Loucy (cell line): ENCODE measurements around the gene GPR156.

ENCODE experiments used
- H2AFZ ChIP-seq: fragments of 200-600 bp; sonication (generic); 2 replicates; pipeline ENCODE4 v1.6.0; 2016; ENCODE audit warnings: antibody characterized with exemption, mild to moderate bottlenecking, low read length, moderate library complexity
- H3F3A ChIP-seq: fragments of 200-600 bp; 2 replicates; pipeline ENCODE4 v1.6.0; 2016; ENCODE audit warnings: antibody characterized with exemption, low read depth, mild to moderate bottlenecking
- H3K27me3 ChIP-seq: fragments of 200-600 bp; sonication (generic); 2 replicates; pipeline ENCODE4 v1.6.1; 2014; ENCODE audit warnings: low read length, mild to moderate bottlenecking; ENCODE audit not compliant: insufficient read depth, poor library complexity, severe bottlenecking
- H3K36me3 ChIP-seq: fragments of 200-600 bp; sonication (generic); 2 replicates; pipeline ENCODE4 v1.6.1; 2016; ENCODE audit warnings: low read length; ENCODE audit not compliant: insufficient read depth
- H3K4me1 ChIP-seq: fragments of 200-600 bp; sonication (generic); 2 replicates; pipeline ENCODE4 v1.5.1; 2014; ENCODE audit warnings: low read length, mild to moderate bottlenecking; ENCODE audit not compliant: insufficient read depth, poor library complexity, severe bottlenecking
- H3K4me2 ChIP-seq: fragments of 200-600 bp; sonication (generic); 2 replicates; pipeline ENCODE4 v1.6.0; 2014; ENCODE audit warnings: antibody characterized with exemption, low read length, low read depth, mild to moderate bottlenecking; ENCODE audit not compliant: poor library complexity, severe bottlenecking
- H3K4me3 ChIP-seq: fragments of 200-600 bp; sonication (generic); 2 replicates; pipeline ENCODE4 v1.5.1; 2014; ENCODE audit warnings: low read length, mild to moderate bottlenecking, mixed read lengths; ENCODE audit not compliant: poor library complexity, severe bottlenecking
- H3K79me2 ChIP-seq: fragments of 200-600 bp; sonication (generic); 2 replicates; pipeline ENCODE4 v1.6.1; 2014; ENCODE audit warnings: low read length; ENCODE audit not compliant: insufficient read depth
- H3K9ac ChIP-seq: fragments of 200-600 bp; sonication (generic); 2 replicates; pipeline ENCODE4 v1.6.0; 2014; ENCODE audit warnings: mild to moderate bottlenecking, low read depth, low read length, moderate library complexity; ENCODE audit not compliant: poor library complexity, severe bottlenecking
- H3K9me2 ChIP-seq: fragments of 200-600 bp; sonication (generic); replicated peaks from 2 replicates; pipeline ENCODE4 v1.6.1; 2016; ENCODE audit warnings: low read depth, low read length, mixed read lengths
- H3K9me3 ChIP-seq: fragments of 200-600 bp; sonication (generic); 2 replicates; pipeline ENCODE4 v1.6.1; 2014; ENCODE audit warnings: mild to moderate bottlenecking, antibody characterized with exemption, low read length, low read depth; ENCODE audit not compliant: insufficient read depth
- H4K20me1 ChIP-seq: fragments of 200-600 bp; sonication (generic); 2 replicates; pipeline ENCODE4 v1.6.0; 2014; ENCODE audit warnings: antibody characterized with exemption, low read length, mild to moderate bottlenecking; ENCODE audit not compliant: insufficient read depth, poor library complexity, severe bottlenecking
- CTCF ChIP-seq: fragments of 200-600 bp; sonication (generic); conservative IDR thresholded peaks from 2 replicates; pipeline ENCODE4 v1.5.1; 2014; ENCODE audit warnings: mild to moderate bottlenecking, antibody characterized with exemption, low read length
- EZH2phosphoT487 ChIP-seq: fragments of 200-600 bp; IDR thresholded peaks from 2 replicates; pipeline ENCODE4 v1.6.1; 2018; ENCODE audit warnings: antibody characterized with exemption, mild to moderate bottlenecking, moderate library complexity, borderline replicate concordance

The GPR156 gene

GRCh38 chr3:120145542-120146285 is 139.3 kb downstream of the GPR156 start:
- H3F3A ChIP-seq: no peaks in the 10 kb centered on the region
- H3K79me2 ChIP-seq: no peaks in the 10 kb centered on the region
- H3K4me3 ChIP-seq: no peak overlapping the region
- no peaks in the 10 kb centered on the region for H3K36me3 ChIP-seq
- H3K4me2 ChIP-seq: no peak overlapping the region
- no peak overlapping the region for H2AFZ ChIP-seq
- TF ChIP-seq EZH2phosphoT487: no peak
- no peak for TF ChIP-seq CTCF
- H3K27me3 ChIP-seq: no peaks in the 10 kb centered on the region
- H4K20me1 ChIP-seq: no peaks in the 10 kb centered on the region
- H3K9me2 ChIP-seq: no peaks in the 10 kb centered on the region
- no peak overlapping the region for H3K9ac ChIP-seq
- H3K9me3 ChIP-seq: no peaks in the 10 kb centered on the region
- peaks cover 34% of the 10 kb centered on the region for H3K4me1 ChIP-seq

GRCh38 chr3:120144267-120144666 is 140.8 kb downstream of the GPR156 start:
- no peaks in the 10 kb centered on the region for H3K36me3 ChIP-seq
- H3K27me3 ChIP-seq: no peaks in the 10 kb centered on the region
- no peak overlapping the region for H2AFZ ChIP-seq
- H3K4me2 ChIP-seq: no peak overlapping the region
- peaks cover 31% of the 10 kb centered on the region for H3K4me1 ChIP-seq
- no peaks in the 10 kb centered on the region for H3F3A ChIP-seq
- H3K9me3 ChIP-seq: no peaks in the 10 kb centered on the region
- H4K20me1 ChIP-seq: no peaks in the 10 kb centered on the region
- H3K9ac ChIP-seq: no peak overlapping the region
- no peaks in the 10 kb centered on the region for H3K9me2 ChIP-seq
- no peaks in the 10 kb centered on the region for H3K79me2 ChIP-seq
- H3K4me3 ChIP-seq: no peak overlapping the region
- TF ChIP-seq EZH2phosphoT487: no peak
- TF ChIP-seq CTCF: no peak

- Histone ChIP-seq H3K4me2 (no peak overlapping the region), H3K4me1 (peaks cover 25% of the 10 kb centered on the region)
Measured at GRCh38 chr3:120143676-120144075, 141.3 kb downstream of the GPR156 start.

More at GRCh38 chr3:120143676-120144075, 141.3 kb downstream of the GPR156 start:
- Histone ChIP-seq H2AFZ (no peak overlapping the region), H3K9ac (no peak overlapping the region), H3K79me2 (no peaks in the 10 kb centered on the region), H3K9me3 (no peaks in the 10 kb centered on the region), H3K9me2 (no peaks in the 10 kb centered on the region), H3K36me3 (no peaks in the 10 kb centered on the region), H3K27me3 (no peaks in the 10 kb centered on the region), H3F3A (no peaks in the 10 kb centered on the region), H3K4me3 (no peak overlapping the region), H4K20me1 (no peaks in the 10 kb centered on the region)
- TF ChIP-seq EZH2phosphoT487 (no peak), CTCF (no peak)
